ENCODE data around the gene C18orf63.
A peak's percentile ranks its signal among the peaks of the same experiment; 100 is the strongest.
"Not testable (repeated sequence)": the region's sequence is repeated elsewhere in the genome, so short reads cannot be mapped to it uniquely, and the experiment has no call there.

C18orf63 gene

DNA sequence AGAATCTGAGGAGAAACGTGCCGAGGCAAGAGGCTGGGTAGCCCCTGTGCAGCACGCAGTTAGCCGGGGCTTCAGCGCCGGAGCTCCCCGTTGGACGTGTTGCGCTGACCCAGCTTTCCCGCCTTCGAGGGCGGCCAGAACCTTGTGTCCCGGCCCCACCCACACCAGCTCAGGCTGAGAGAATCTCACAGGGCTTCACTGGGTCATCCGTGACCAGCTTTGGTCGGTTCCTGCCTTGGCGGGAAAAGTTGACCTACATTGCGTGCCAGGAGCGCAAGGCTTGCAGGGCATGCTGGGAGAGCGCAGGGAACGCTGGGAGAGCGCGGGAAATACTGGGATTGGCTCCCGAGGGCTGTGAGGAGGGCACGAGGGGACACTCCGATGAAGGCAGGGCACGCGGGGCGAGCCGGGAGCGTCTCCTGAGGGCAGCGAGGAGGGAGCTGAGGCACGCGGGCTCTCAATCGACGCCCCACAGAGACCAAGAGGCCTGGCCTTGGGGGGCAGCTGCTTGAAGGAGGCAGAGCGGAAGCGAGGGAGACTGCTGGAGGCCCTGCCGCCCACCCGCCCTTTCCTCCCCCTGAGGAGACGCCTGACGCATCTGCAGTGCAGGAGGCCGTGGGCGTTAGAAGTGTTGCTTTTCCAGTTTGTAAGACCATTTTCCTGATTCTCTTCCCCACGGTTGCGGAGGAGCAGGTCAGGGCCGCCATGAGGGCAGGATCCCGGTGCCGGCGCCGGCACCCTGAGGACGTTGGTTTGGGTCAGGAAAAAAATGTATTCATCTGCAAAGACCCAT lies at the start of gene C18orf63:
TSS of gene C18orf63 (plus strand) at position 376 of the 793 bp plus-strand sequence. CDS start 2,027 bp downstream, outside the sequence.
- no peak for DNase-seq (ENCODE audit: low spot score)

DNA sequence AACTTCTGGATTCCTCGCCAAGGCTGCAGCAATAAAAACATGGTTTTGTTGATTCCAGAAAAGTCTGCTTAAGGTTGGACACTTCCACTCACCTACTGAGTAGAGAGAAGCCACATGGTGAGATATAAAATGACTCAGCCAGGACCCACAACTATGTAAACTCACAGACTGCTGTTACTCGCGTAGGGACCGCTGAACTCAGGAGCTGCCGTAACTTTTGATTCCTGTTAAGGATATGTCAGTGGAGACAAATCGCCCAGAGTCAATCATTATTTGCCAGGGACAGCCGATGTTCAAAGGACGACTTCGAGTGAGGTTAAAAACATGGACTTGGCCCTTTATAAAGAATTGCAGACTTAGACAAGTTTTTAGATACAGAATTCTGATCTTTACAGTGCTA lies 49.5 kb upstream of the C18orf63 start:
- no peak for DNase-seq (ENCODE audit: low spot score)

DNA sequence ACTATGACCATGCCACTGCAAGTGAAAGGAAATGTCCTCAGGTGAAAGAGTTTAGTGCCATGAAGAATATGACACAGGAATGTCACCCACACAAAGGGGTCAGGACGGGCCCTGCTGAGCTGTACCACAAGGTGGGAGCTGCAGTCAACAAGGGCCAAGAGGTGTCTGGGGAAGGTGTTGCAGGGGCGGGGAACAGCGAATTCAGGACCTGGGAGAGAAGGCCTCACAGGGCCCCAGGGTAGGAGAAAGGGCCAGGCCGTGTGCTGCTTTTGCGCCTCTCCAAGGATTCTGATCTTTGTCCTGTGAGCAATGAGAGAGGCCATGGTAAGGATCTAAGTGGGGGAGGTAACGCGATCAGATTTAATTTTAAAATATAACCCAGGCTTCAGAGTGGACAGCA lies 47.5 kb upstream of the C18orf63 start:
- DNase-seq (ENCODE audit: low spot score) = no peak

DNA sequence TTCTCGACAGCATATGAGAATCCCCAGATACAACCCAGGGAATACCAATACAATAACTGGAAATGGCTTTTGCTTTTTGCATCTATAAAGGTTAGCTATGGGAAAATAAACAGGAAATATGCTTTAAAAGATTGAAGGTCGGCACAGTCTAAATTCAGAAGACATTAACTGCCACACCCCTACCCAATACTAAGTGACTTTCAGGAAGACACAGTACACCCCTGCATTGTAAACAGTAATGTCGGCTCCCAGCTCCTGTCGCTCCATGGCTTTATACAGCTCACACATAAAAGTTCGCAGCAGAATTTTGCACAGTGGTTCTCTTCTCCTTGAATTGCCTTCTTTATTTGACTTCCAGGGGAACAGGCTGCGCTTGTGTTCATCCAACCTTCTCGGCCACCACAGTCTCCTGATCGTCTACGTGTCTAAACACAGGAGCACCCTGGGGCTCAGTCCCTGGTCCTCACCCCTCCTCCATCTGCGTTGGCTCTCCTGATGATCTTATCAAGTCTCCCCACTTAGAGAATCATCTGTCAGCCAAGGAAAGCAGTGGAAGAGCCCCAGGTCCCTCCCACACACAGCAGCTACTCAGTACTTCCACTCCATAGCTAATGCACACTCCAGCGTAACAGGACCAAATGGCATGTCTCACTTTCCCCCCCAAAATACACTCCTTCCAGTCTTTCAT lies 46.6 kb upstream of the C18orf63 start:
- no peak for DNase-seq (ENCODE audit: low spot score)

DNA sequence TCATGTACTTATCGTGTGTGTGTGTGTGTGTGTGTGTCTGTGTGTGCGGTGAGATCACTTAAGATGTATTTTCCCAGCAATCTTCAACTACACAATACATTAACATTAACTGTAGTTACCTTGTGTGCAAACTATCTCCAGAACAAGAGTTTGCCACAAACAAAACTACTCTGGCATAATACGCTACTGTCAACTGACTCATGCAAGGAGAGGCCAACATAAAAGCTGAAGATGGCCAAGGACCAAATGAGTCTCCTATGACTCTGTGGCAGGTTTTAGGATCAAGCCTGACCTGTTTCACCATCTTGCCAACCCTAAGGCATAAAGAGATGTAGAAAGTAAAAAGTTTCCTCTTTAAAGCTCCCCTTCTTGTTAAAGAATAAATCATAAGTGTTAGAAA lies 44.0 kb upstream of the C18orf63 start:
- DNase-seq (ENCODE audit: low spot score) = no peak

DNA sequence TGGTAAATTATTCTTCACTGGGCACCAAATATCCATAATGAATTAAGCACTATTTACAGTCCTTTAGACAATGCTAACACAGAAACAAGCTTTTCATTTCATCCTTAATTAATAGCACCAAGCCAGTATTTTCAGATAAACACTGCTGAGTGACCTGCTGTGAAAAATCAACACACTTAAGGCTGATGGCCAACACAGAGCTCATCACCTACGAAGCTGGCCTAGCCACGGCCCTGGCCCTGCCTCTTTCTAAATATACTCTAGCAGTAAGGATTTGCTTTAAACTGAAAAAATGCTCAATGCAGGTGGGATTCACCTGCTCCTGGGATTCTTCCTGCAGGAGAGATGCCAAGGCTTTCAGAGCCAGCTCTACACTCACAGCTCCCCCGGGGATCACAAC lies 42.2 kb upstream of the C18orf63 start:
- no peak for DNase-seq (ENCODE audit: low spot score)

DNA sequence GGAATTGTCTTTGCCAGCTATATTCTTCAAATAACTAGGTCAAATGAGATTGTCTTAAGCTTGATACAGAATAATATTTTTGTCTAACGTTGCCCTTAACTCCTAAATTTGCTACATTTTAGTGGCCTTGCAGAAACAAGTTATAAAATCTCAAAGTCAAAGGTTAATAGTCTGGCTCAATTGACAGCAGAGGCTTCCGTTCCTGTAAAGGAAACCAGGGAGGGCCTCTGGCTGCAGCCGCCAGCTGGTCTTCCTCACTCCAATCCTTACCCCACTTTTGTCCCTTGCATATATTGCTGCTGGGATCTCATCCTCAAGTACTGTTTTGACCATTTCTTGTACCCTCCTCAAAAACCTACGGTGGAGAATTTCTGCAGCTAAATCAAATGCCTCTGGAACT lies 40.9 kb upstream of the C18orf63 start:
- DNase-seq (ENCODE audit: low spot score) = no peak

DNA sequence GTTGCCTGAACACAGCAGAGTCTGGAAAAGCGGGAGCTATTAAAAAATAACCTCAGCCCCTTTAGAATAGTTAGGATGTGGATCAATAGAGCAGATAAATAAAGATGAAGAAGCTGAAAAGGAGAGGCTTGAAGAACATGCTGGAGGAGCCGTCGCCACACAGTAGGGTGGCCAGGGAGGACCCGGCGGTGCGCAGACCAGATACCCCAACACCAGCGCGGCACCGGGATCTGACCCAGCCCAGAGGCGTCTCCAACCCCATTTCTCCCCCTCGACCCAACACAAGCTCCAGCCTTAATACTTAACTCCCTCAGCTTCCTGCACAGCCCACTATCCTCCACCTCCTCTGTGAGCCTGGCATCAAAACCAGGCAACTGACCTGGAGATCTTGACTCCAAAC lies 39.9 kb upstream of the C18orf63 start:
- DNase-seq (ENCODE audit: low spot score) = no peak

DNA sequence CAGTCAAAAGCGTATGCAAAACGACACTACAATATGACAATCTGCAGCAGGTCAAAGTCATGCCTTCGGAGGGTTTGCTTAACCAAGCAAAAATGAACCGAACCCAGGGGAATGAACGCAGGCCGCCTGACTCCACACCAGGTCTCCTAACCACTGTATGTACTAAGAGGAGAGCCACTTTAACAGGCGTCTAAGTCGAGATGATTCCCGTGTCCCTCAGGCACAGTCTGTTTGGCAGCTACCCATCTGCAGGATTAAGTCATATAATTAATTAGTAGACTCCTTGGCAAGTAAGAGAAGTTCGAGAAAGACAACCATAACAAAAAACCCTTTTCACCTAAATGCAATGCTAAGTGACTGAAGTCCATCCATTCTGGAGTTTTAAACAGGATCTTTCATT lies 39.0 kb upstream of the C18orf63 start:
- DNase-seq (ENCODE audit: low spot score) = no peak

DNA sequence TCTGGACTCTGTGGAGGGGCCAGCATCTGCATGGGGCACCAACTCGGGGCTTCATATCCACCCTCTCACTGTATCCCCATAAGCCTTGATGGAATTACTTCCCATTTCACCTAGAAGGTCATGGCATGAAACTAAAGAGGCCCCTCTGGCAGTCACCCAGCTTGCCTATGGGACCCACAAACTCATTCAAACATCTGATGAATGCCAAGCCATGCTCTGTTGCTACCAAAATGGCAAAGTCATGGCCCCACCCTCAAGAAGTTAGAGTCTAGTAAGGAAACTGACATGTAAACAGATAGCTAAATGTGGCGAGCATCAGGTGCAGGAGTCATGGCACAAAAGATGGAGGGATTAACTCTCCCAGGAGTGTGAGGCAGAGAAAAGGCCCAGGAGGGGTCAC lies 38.3 kb upstream of the C18orf63 start:
- peak; percentile 85 for DNase-seq (ENCODE audit: low spot score)

DNA sequence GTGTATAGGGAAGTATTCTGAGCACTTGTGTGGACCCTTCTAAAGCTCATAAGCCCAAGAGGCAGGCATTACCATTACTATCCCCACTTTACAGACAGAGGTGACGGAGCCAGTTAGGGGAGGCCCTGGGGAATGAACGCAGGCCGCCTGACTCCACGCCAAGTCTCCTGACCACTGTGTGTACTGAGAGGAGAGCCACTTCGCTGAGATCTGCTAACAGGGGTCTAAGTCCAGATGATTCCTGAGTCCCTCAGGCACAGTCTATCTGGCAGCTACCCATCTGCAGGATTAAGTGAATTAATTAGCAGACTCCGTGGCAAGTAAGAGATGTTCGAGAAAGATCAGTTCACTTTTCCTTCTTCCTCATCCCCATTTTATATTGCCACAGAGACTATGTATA lies 37.6 kb upstream of the C18orf63 start:
- no peak for DNase-seq (ENCODE audit: low spot score)

DNA sequence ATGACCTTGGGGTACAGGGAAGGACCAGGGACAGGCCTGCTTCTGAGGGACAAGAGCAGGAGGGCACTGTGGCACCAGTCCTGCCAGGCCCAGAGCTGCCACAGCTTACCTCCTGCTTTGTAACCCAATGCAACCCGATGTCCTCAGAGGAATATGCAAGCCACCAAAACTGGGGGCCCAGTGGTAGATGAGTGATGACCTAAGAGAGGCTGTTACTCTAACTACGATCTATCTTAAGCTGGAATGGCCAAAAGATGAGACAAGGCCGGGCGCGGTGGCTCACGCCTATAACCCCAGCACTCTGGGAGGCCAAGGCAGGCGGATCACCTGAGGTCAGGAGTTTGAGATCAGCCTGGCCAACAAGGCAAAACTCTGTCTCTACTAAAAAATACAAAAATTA lies 36.7 kb upstream of the C18orf63 start:
- no peak for DNase-seq (ENCODE audit: low spot score)

DNA sequence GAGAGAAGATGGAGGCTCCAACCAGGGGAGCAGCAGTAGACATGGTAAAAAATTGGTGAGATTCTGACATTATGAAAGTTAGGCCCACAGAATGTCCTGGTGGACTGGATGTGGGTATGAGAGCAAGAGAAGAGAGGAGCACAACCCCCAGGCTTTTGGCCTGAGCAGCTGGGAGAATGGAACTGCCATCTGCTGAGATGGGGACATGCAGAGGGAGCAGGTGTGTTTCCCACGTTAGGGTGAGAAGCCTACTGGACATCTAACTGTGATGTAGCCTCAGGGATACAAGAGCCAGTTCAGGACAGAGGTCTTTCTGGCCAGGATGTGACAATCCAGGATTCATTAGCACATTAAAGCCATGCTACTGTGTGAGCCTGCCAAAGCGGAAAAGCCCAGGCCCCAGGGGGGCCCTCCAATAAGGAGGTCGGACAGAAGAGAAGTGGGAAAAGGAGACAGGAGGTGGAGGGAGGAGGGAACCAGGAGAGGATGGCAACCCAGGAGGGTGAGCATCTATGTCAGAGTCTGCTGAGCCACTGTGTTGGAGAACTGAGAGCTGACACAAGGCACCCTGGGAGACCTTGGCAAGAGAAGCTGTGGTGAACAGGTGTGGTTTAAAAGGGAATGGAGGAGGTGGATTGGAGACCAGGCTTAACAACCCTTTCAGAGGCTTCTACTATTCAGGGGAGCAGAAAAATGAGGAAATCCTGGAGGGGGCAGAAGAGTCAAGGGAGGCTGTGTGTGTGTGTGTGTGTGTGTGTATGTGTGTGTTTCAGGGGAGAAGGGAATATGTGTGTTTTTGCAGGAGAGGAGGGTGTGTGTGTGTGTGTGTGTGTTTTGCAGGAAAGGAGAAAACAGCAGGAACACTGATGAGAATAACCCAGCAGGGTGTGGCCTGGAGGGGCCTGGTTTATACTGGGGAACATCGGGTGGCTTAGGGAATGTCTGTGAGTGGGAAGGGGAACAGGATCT lies 34.3 kb upstream of the C18orf63 start:
- no peak for DNase-seq (ENCODE audit: low spot score)

DNA sequence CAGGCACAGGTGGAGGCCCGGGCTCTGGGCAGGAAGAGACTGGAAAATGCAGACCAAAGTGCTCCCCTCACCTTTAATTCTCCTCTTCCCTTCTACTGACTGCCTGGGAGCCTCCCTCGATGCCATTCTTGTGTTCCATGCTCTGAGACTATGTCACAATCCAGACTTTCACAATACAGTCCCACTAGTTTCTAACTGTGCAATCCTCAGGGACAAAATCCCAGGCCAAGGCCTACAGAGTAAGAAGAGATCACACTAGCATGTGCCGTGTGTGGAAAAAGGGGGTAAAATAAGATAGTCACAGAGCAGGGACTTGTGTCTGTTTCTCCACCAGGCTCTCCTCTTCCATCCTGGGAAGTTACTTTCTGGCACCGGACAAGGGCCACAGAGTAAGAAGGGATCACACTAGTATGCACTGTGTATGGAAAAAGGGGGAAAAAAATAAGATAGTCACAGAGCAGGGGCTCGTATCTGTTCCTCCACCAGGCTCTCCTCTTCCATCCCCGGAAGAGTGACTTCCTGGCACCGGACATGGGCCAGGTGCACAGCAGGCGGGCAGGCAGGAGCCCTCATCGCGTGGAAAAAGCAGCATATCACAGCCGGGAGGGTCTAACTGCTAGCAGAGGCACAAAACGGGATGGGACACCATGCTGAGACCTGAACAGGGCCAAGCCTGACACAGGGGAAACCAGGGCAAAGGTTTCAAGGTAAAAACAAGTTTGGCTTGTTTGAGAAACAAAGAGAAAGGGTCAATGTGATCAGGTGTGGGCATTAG lies 33.5 kb upstream of the C18orf63 start:
- no peak for DNase-seq (ENCODE audit: low spot score)

DNA sequence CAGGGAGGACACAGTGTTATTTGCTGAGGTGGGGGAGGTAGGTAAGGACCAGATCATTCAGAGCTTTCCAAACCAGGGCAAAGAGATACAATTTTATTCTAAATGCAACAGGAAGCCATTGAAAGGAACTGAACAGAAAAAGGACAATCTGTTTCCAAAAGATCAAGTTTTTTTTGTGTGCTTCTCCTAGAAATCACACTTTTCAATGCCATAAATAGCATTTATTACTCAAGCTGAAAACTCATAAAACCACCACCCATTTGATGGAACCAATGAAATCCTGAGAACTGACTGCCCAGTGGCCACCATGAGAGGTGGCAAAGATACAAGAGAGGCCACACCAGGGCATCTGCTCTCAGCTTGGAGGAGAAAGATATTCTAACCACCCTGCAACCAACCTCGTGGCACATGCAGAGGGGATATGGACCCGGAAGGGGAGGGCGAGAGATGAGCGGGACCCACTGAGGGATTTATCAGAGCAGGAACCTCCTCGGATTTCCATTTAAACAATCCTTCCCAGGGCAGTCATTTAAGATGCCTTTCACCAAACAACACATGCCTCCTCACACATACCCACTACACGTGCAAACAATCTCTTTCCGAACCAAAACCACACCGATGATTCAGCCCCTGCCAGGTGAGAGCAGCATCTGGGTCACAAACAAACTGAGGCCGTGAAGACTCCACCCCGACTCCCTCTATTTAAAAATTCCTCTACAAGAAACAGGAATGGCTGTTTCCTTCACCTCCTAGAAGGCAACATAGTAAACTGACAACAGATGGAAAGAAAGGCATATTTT lies 32.7 kb upstream of the C18orf63 start:
- DNase-seq (ENCODE audit: low spot score) = no peak

DNA sequence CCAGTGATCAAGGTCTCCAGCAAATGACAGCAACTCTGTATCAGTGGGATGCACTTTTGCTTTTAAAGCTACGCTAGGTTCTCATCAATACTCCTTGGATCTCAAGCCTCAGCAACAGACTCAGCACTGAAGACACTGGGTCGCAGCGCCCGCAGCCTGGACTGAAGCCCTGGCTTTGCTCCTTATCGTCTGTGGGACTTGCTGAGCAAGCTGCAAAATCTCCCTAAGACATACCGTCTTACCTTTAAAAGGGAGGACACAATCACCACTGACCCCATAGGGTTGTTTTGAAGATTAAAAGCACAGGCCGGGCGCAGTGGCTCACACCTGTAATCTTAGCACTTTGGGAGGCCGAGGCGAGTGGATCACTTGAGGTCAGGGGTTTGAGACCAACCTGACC lies 32.0 kb upstream of the C18orf63 start:
- no peak for DNase-seq (ENCODE audit: low spot score)

DNA sequence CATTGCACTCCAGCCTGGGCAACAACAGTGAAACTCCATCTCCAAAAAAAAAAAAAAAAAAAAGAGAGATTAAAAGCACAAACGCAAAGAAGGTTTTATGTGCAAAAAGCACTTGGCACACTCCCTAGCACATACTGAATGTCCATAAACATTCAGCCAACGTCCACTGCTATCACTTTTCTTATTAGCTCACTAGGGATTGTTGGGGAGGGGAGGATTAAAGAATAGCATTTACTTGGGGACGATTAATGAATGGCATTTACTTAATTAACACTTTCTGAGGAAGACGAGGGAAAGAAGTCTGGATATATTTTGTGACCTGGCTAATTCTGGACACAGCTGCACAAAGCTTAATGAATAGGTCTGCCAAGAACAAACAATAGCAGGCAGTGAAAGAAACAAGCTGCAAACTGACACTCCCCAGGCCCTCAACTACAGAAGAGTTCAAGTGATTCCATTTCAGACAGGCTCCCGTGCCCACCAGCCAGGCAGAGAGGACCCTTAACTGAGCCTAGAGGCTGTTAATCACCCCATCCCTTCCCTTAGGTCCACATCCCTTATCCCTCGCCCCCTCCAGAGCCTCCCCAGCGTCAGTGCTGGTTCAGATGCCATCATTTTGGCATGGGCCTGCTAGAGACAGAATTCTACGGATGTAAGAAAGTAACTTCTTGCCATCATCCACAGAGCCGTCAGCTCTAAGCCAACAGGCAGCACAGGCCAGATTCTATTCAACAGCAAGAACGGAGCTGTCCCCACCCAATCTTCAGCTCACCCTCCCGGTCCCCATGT lies 31.3 kb upstream of the C18orf63 start:
- DNase-seq (ENCODE audit: low spot score) = no peak

DNA sequence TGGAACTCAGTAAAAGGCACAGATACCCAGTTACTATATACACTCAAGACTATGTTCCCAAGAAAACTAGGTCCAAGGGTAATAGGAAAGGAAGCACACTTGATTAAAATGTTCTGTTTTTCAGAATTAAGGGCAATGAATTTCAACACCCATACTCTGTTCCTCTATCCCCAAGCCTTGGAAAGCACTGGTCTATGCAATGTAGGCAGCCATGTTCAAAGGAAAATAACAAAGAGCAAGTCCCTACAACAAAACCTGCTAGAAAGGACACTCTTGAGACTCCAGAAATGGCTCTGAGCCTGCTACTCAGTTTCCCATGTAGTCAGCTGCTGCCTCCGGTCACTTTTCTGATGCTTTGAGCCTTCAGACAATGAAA lies 30.7 kb upstream of the C18orf63 start:
- DNase-seq (ENCODE audit: low spot score) = no peak

DNA sequence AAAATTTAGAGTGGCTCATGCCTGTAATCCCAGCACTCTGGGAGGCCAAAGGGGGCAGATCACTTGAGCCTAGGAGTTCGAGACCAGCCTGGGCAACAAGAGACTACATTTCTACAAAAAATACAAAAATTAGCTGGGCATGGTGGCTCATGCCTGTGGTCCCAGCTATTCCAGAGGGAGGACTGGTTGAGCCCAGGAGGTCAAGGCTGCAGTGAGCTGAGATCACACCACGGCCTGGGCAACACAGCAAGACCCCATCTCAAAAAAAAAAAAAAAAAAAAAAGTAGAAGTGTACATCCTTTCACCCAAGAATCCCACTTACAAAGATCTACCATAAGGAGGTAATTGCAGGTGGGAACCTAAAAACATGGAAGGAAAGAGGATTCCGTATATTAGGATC lies 30.1 kb upstream of the C18orf63 start:
- DNase-seq (ENCODE audit: low spot score) = not testable (repeated sequence)
